GM12865 (cell line): ENCODE measurements around the gene WWC1.
"Not testable (repeated sequence)": the region's sequence is repeated elsewhere in the genome, so short reads cannot be mapped to it uniquely, and the experiment has no call there.

Experiments
- DNase-seq: peaks from one replicate; pipeline ENCODE4 v3.0.0; 2010; ENCODE audit warnings: low read depth
- H3K4me3 ChIP-seq: 2 replicates; pipeline ENCODE4 v1.5.1; 2011; ENCODE audit warnings: mild to moderate bottlenecking, low read depth, low read length, control low read depth
- CTCF ChIP-seq: IDR thresholded peaks from 2 replicates; pipeline ENCODE4 v1.5.1; 2011; ENCODE audit warnings: low read length, control low read depth, low read depth, inconsistent platforms; ENCODE audit not compliant: insufficient read depth; ENCODE audit errors: missing control alignments

Gene WWC1

GRCh38 chr5:168334280-168334679 lies 42.8 kb downstream of the WWC1 start:
- H3K4me3 ChIP-seq = no peak overlapping the region
- TF ChIP-seq CTCF = no peak

GRCh38 chr5:168334695-168335094 lies 43.2 kb downstream of the WWC1 start:
- no peak overlapping the region for H3K4me3 ChIP-seq
- no peak for DNase-seq
- no peak for TF ChIP-seq CTCF

More at GRCh38 chr5:168334280-168334679, 42.8 kb downstream of the WWC1 start:
- no peak for DNase-seq

GRCh38 chr5:168337361-168337760 lies 45.9 kb downstream of the WWC1 start:
- TF ChIP-seq CTCF = no peak
- DNase-seq = no peak
- no peak overlapping the region for H3K4me3 ChIP-seq

- no peak for TF ChIP-seq CTCF
- no peak overlapping the region for H3K4me3 ChIP-seq
- DNase-seq = no peak
Measured at GRCh38 chr5:168339109-168339771, 47.8 kb downstream of the WWC1 start.

- not testable (repeated sequence) for DNase-seq, H3K4me3 ChIP-seq
Measured at GRCh38 chr5:168339772-168340140, 48.3 kb downstream of the WWC1 start.

- no peak for DNase-seq
- no peak overlapping the region for H3K4me3 ChIP-seq
- no peak for TF ChIP-seq CTCF
Measured at GRCh38 chr5:168340487-168340886, 49.0 kb downstream of the WWC1 start.

GRCh38 chr5:168341178-168341577 lies 49.7 kb downstream of the WWC1 start:
- no peak for TF ChIP-seq CTCF
- H3K4me3 ChIP-seq = no peak overlapping the region
- DNase-seq = no peak
